Esophagus squamous epithelium (tissue), 5 donors: Measurements from ENCODE around the gene PFDN1. TPM values are rescaled to one million over a fixed set of nuclear protein-coding genes. Genes with fewer than 3 reads are reported as not detected.

ENCODE experiments used
- DNase-seq: peaks from one replicate; lab custom pipeline; 2025; lab: John Stamatoyannopoulos, UW
- H3K27ac ChIP-seq, 4 donors: fragments of 200-600 bp; sonication (generic); one replicate each; pipeline ENCODE4 v1.5.1; 2016 to 2019; ENCODE audit warnings: mild to moderate bottlenecking in 1 of 4
- H3K27me3 ChIP-seq, 4 donors: fragments of 200-600 bp; sonication (generic); 1 replicate in 3 of 4; 2 replicates in 1 of 4; pipeline versions ENCODE4 v1.5.1 to v1.6.0; 2017 to 2021; ENCODE audit warnings: antibody characterized with exemption in 1 of 4
- H3K36me3 ChIP-seq, 3 donors: fragments of 200-600 bp; sonication (generic); one replicate each; pipeline ENCODE4 v1.5.1; 2016 to 2019
- H3K4me1 ChIP-seq, 3 donors: fragments of 200-600 bp; sonication (generic); one replicate each; pipeline ENCODE4 v1.5.1; 2017 to 2019
- H3K4me3 ChIP-seq, 4 donors: fragments of 200-600 bp; sonication (generic); 1 replicate in 3 of 4; 2 replicates in 1 of 4; pipeline ENCODE4 v1.5.1; 2016 to 2019; ENCODE audit warnings: mild to moderate bottlenecking in 2 of 4, moderate library complexity in 1 of 4
- H3K9me3 ChIP-seq, 3 donors: fragments of 200-600 bp; sonication (generic); one replicate each; pipeline ENCODE4 v1.5.1; 2016 to 2019
- CTCF ChIP-seq, 6 experiments: fragments of 450-650 bp in 4 of 6; fragments of 200-600 bp in 2 of 6; sonication (generic) in 2 of 6; IDR thresholded peaks; one replicate each; pipeline ENCODE4 v1.5.1; 2016 to 2019; ENCODE audit warnings: antibody characterized with exemption in 6 of 6, mild to moderate bottlenecking in 4 of 6, moderate library complexity in 4 of 6
- POLR2A ChIP-seq, 4 donors: fragments of 450-650 bp; IDR thresholded peaks; one replicate each; pipeline ENCODE4 v1.6.1; 2017; ENCODE audit warnings: antibody characterized with exemption in 4 of 4, mild to moderate bottlenecking in 4 of 4, moderate library complexity in 3 of 4
- WGBS, 2 donors: methylation state at CpG; one replicate each; pipeline ENCODE4 v1.1.5; 2018; 5-methylcytosine and 5-hydroxymethylcytosine counted together
- intact Hi-C: fragments of 100-400 bp; cut with DNase I; formaldehyde crosslinking; loops from one replicate; pipeline ENCODE4 v1.15.0; 2022
- total RNA-seq, 4 donors: library from RNA; depleted of rRNA; stranded (reverse); fragments of >200 nt; gene quantifications; one replicate each; pipeline ENCODE4 v1.1.0, GENCODE V29; 2016
- donor health status: DM: yes; HTN: yes; CAD: no.

The PFDN1 gene
- total RNA-seq, 4 donors from 2014 or later = 38.1 to 67.5 (median 60.4) TPM

GRCh38 chr5:140252470-140253126, 50.3 kb downstream of the PFDN1 start:
- 76 to 96% methylated on average over 9 to 10 of the region's 10 CpGs for WGBS, 2 donors
- no peak for DNase-seq
- peaks cover 7 to 36% (median 16%) of the 10 kb centered on the region in 3 donors for H3K4me1 ChIP-seq
- intact Hi-C loops = no loop called here
- no peaks in the 10 kb centered on the region for H3K27me3 ChIP-seq
- no peak for TF ChIP-seq CTCF (IDR thresholded peaks at IDR 0.05)
- TF ChIP-seq POLR2A (IDR thresholded peaks at IDR 0.05) = no peak
- peaks cover 0 to 21% (median 0%) of the 10 kb centered on the region in 3 donors for H3K36me3 ChIP-seq
- H3K27ac ChIP-seq = no peak overlapping the region
- H3K9me3 ChIP-seq = no peaks in the 10 kb centered on the region
- no peak overlapping the region for H3K4me3 ChIP-seq

GRCh38 chr5:140251527-140251973, 51.4 kb downstream of the PFDN1 start:
- 32 to 52% methylated on average over 2 to 5 of the region's 5 CpGs for WGBS, 2 donors
- no peak for DNase-seq
- H3K9me3 ChIP-seq = no peaks in the 10 kb centered on the region
- peaks cover 0 to 20% (median 0%) of the 10 kb centered on the region in 3 donors for H3K36me3 ChIP-seq
- H3K27ac ChIP-seq = no peak overlapping the region
- H3K27me3 ChIP-seq = no peaks in the 10 kb centered on the region
- H3K4me1 ChIP-seq = peaks cover 7 to 39% (median 17%) of the 10 kb centered on the region in 3 donors
- intact Hi-C loops = no loop called here
- TF ChIP-seq CTCF (IDR thresholded peaks at IDR 0.05) = no peak
- no peak for TF ChIP-seq POLR2A (IDR thresholded peaks at IDR 0.05)
- H3K4me3 ChIP-seq = no peak overlapping the region

- TF ChIP-seq POLR2A (IDR thresholded peaks at IDR 0.05) (no peak), CTCF (IDR thresholded peaks at IDR 0.05) (no peak)
- Histone ChIP-seq H3K4me1 (peaks cover 16 to 50% (median 28%) of the 10 kb centered on the region in 3 donors), H3K4me3 (no peak overlapping the region), H3K36me3 (peaks cover 0 to 31% (median 4%) of the 10 kb centered on the region in 3 donors), H3K27ac (peak overlapping the region in 1 of 4 donors; percentile 4), H3K9me3 (no peaks in the 10 kb centered on the region), H3K27me3 (no peaks in the 10 kb centered on the region)
- intact Hi-C loops = no loop called here
- WGBS, 2 donors = 78 to 79% methylated on average over 6 of the region's 6 CpGs
- DNase-seq = no peak
Observed at GRCh38 chr5:140250386-140250785, 52.5 kb downstream of the PFDN1 start.

- Histone ChIP-seq H3K4me3 (no peak overlapping the region), H3K27ac (no peak overlapping the region), H3K36me3 (peaks cover 0 to 38% (median 8%) of the 10 kb centered on the region in 3 donors), H3K27me3 (no peaks in the 10 kb centered on the region), H3K4me1 (peaks cover 15 to 57% (median 30%) of the 10 kb centered on the region in 3 donors), H3K9me3 (no peaks in the 10 kb centered on the region)
- no peak for DNase-seq
- 77% methylated on average over 5 of the region's 5 CpGs for WGBS, 2 donors
- TF ChIP-seq CTCF (IDR thresholded peaks at IDR 0.05) (no peak), POLR2A (IDR thresholded peaks at IDR 0.05) (no peak)
- intact Hi-C loops = no loop called here
Observed at GRCh38 chr5:140249536-140249935, 53.4 kb downstream of the PFDN1 start.

GRCh38 chr5:140248414-140248813, 54.5 kb downstream of the PFDN1 start:
- TF ChIP-seq POLR2A (IDR thresholded peaks at IDR 0.05) (no peak), CTCF (IDR thresholded peaks at IDR 0.05) (no peak)
- no peaks in the 10 kb centered on the region for H3K9me3 ChIP-seq
- WGBS, 2 donors = 83 to 90% methylated on average over 2 to 3 of the region's 3 CpGs
- no peaks in the 10 kb centered on the region for H3K27me3 ChIP-seq
- no peak overlapping the region for H3K4me3 ChIP-seq
- peaks cover 0 to 46% (median 8%) of the 10 kb centered on the region in 3 donors for H3K36me3 ChIP-seq
- no peak overlapping the region for H3K27ac ChIP-seq
- H3K4me1 ChIP-seq = peaks cover 9 to 51% (median 19%) of the 10 kb centered on the region in 3 donors
- intact Hi-C loops = no loop called here
- DNase-seq = no peak
